Esophagus muscularis mucosa (tissue), 4 donors: ENCODE results near the gene DES. TPM values are rescaled to one million over a fixed set of nuclear protein-coding genes. Genes with fewer than 3 reads are reported as not detected.
A peak's percentile ranks its signal among the peaks of the same experiment; 100 is the strongest.

Experiments
- DNase-seq: peaks from one replicate; pipeline ENCODE4 v3.0.0-alpha.2; 2017; ENCODE audit errors: extremely low spot score
- H3K27ac ChIP-seq, 4 donors: fragments of 200-600 bp; sonication (generic); replicated peaks in 1 of 4; 1 replicate in 3 of 4; 2 replicates in 1 of 4; pipeline ENCODE4 v1.5.1; 2016 to 2019; ENCODE audit warnings: mild to moderate bottlenecking in 1 of 4
- H3K27me3 ChIP-seq, 4 donors: fragments of 200-600 bp; sonication (generic); one replicate each; pipeline versions ENCODE4 v1.5.1 to v1.6.0; 2016 to 2019
- H3K36me3 ChIP-seq, 4 donors: fragments of 200-600 bp; sonication (generic); one replicate each; pipeline ENCODE4 v1.5.1; 2016 to 2019
- H3K4me1 ChIP-seq, 4 donors: fragments of 200-600 bp; sonication (generic); one replicate each; pipeline ENCODE4 v1.5.1; 2016 to 2019
- H3K4me3 ChIP-seq, 4 donors: fragments of 200-600 bp; sonication (generic); 1 replicate in 2 of 4; 2 replicates in 2 of 4; pipeline ENCODE4 v1.5.1; 2016 to 2019; ENCODE audit warnings: mild to moderate bottlenecking in 4 of 4, moderate library complexity in 1 of 4
- H3K9me3 ChIP-seq, 4 donors: fragments of 200-600 bp; sonication (generic); 1 replicate in 3 of 4; 2 replicates in 1 of 4; pipeline ENCODE4 v1.5.1; 2016 to 2019
- CTCF ChIP-seq, 3 experiments: fragments of 200-600 bp in 2 of 3; fragments of 450-650 bp in 1 of 3; sonication (generic) in 2 of 3; IDR thresholded peaks; one replicate each; pipeline ENCODE4 v1.5.1; 2017 to 2019; ENCODE audit warnings: antibody characterized with exemption in 3 of 3, mild to moderate bottlenecking in 2 of 3, moderate library complexity in 1 of 3
- EP300 ChIP-seq: sonication (generic); formaldehyde crosslinking; IDR thresholded peaks from one replicate; pipeline ENCODE4 v1.6.1; 2017; ENCODE audit warnings: antibody characterized with exemption
- POLR2A ChIP-seq: fragments of 450-650 bp; IDR thresholded peaks from one replicate; pipeline ENCODE4 v1.6.1; 2017; ENCODE audit warnings: antibody characterized with exemption, moderate library complexity, mild to moderate bottlenecking, low read depth
- POLR2AphosphoS5 ChIP-seq, 2 donors: sonication (generic); formaldehyde crosslinking; IDR thresholded peaks; one replicate each; pipeline ENCODE4 v1.6.1; 2017; ENCODE audit warnings: antibody characterized with exemption in 2 of 2
- WGBS: methylation state at CpG from one replicate; pipeline ENCODE4 v1.1.5; 2018; 5-methylcytosine and 5-hydroxymethylcytosine counted together
- intact Hi-C: fragments of 100-400 bp; cut with DNase I; formaldehyde crosslinking; loops from one replicate; pipeline ENCODE4 v1.15.1; 2023
- total RNA-seq, 4 donors: library from RNA; depleted of rRNA; stranded (reverse); fragments of >200 nt; gene quantifications; one replicate each; pipeline versions ENCODE4 v1.1.0 to v1.2.1, GENCODE V29; 2016

The DES gene
- total RNA-seq, 4 donors from 2014 or later, result 19,781 to 23,770 (median 22,752) TPM

GRCh38 chr2:219430633-219431615 is 12.7 kb downstream of the DES start:
- peak; percentile 27 to 61 (median 36) for TF ChIP-seq CTCF (IDR thresholded peaks at IDR 0.05)
- TF ChIP-seq POLR2AphosphoS5 (IDR thresholded peaks at IDR 0.05), result peak; percentile 63 to 90
- TF ChIP-seq POLR2A, result no peak
- TF ChIP-seq EP300, result no peak
- 30% methylated on average over 9 of the region's 9 CpGs for WGBS
- Histone ChIP-seq H3K4me3 (no peak overlapping the region), H3K27ac (peak overlapping the region; percentile 94 to 99 (median 96)), H3K4me1 (peaks cover 17 to 52% (median 45%) of the 10 kb centered on the region in 4 donors), H3K9me3 (no peaks in the 10 kb centered on the region), H3K36me3 (peaks cover 0 to 10% (median 7%) of the 10 kb centered on the region in 4 donors), H3K27me3 (peaks cover 0 to 17% (median 0%) of the 10 kb centered on the region in 4 donors)
- DNase-seq, result no peak
- intact Hi-C loops, result no loop called here

GRCh38 chr2:219433666-219434467 is 15.7 kb downstream of the DES start:
- peak; percentile 48 for TF ChIP-seq POLR2A
- TF ChIP-seq CTCF (IDR thresholded peaks at IDR 0.05), result peak; percentile 61 to 84 (median 75)
- TF ChIP-seq EP300, result peak; percentile 96
- TF ChIP-seq POLR2AphosphoS5 (IDR thresholded peaks at IDR 0.05), result peak; percentile 79 to 97
- Histone ChIP-seq H3K36me3 (no peaks in the 10 kb centered on the region), H3K27ac (peak overlapping the region; percentile 94 to 99 (median 96)), H3K27me3 (peaks cover 0 to 24% (median 0%) of the 10 kb centered on the region in 4 donors), H3K4me3 (peak overlapping the region; percentile 53 to 63 (median 57)), H3K9me3 (no peaks in the 10 kb centered on the region), H3K4me1 (peaks cover 23 to 76% (median 69%) of the 10 kb centered on the region in 4 donors)
- no peak for DNase-seq
- WGBS, result 53% methylated on average over 15 of the region's 16 CpGs
- intact Hi-C loops, result loop anchor here (1.0 kb wide), 1 partner anchor 26 kb away; no protein-coding TSS in a partner anchor

- Histone ChIP-seq H3K27me3 (peaks cover 0 to 24% (median 0%) of the 10 kb centered on the region in 4 donors), H3K36me3 (no peaks in the 10 kb centered on the region), H3K4me3 (peak overlapping the region; percentile 53 to 63 (median 57)), H3K4me1 (peaks cover 23 to 81% (median 74%) of the 10 kb centered on the region in 4 donors), H3K27ac (peak overlapping the region; percentile 94 to 99 (median 96)), H3K9me3 (no peaks in the 10 kb centered on the region)
- WGBS, result 14% methylated on average over 9 of the region's 9 CpGs
- DNase-seq, result no peak
- no peak for TF ChIP-seq POLR2AphosphoS5 (IDR thresholded peaks at IDR 0.05)
- TF ChIP-seq CTCF (IDR thresholded peaks at IDR 0.05), result no peak
- TF ChIP-seq POLR2A, result no peak
- TF ChIP-seq EP300, result no peak
- intact Hi-C loops, result no loop called here
These were observed 16.2 kb downstream of the DES start for GRCh38 chr2:219434468-219434717.

GRCh38 chr2:219434718-219435525 is 16.7 kb downstream of the DES start, which contains the start of gene SPEG:
TSS of gene SPEG (plus strand) at chr2:219434843. CDS start at chr2:219434978, 135 bp downstream.
- DNase-seq, result no peak
- H3K27ac ChIP-seq, result peak within 1 kb of the TSS; percentile 94 to 99 (median 96)
- peaks cover 0 to 24% (median 0%) of the 10 kb centered on the region in 4 donors for H3K27me3 ChIP-seq
- intact Hi-C loops, result no loop called here
- H3K9me3 ChIP-seq, result no peaks in the 10 kb centered on the region
- 56% methylated on average over 6 of the region's 77 CpGs for WGBS
- peaks cover 23 to 85% (median 78%) of the 10 kb centered on the region in 4 donors for H3K4me1 ChIP-seq
- no peaks in the 10 kb centered on the region for H3K36me3 ChIP-seq
- peak within 1 kb of the TSS; percentile 53 to 63 (median 57) for H3K4me3 ChIP-seq
- TF ChIP-seq POLR2AphosphoS5 (IDR thresholded peaks at IDR 0.05) (no peak), EP300 (no peak), POLR2A (no peak), CTCF (IDR thresholded peaks at IDR 0.05) (no peak)
